HT1080 (cell line): ENCODE measurements around the gene BCAN. TPM values are rescaled to one million over a fixed set of nuclear protein-coding genes. Genes with fewer than 3 reads are reported as not detected.
A peak's percentile ranks its signal among the peaks of the same experiment; 100 is the strongest.

Experiments
- DNase-seq: peaks from one replicate; pipeline ENCODE4 v3.0.0-alpha.2; 2015; ENCODE audit warnings: low read depth
- total RNA-seq: library from RNA; depleted of rRNA; stranded (reverse); fragments of >200 nt; shearing (Covaris generic); gene quantifications from 2 replicates; pipeline ENCODE4 v1.2.3, GENCODE V29; 2014

BCAN gene
- total RNA-seq, 1 experiment from 2014 or later = 0.03 TPM

DNA sequence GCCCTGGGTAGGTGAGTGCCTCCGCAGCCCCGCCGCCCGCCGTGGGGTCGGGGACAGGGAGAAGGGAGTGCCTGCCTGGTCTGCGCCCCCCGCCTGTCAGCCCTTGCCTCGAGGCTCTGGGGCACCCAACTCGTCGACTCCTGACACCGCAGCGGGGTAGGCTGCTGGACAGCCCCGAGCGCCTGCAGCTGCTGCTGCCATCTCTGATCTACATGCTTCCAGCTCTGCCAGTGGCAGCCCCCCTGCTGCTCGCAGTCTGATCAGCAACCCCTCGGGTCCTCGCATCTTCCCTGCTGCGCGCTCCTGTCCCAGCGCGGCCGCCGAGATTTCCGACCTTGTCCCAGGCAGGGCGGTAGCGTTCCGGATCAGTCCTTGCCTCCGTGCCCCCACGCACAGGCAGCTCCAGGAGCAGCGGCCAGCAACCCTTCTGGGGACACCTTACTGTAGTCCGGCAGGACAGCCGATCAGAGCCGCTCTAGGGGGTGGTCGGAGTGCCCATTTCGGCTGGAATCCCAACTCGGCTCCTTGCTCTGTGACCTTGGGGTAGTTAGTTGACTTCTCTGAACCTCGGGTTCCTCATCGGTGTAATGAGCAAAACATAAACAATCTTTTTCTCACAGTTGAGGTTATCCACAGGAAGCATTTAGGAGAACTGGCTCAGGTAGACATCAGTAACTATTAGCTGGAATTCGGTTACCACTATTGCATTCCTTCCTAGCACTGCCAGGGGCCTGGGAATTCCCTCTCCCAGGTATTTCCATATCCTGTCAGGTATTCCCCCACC, 540 bp downstream of the BCAN start:
- DNase-seq = no peak

GRCh38 chr1:156643049-156643777, 1.3 kb downstream of the BCAN start:
- no peak for DNase-seq

- no peak for DNase-seq
These were observed 1.8 kb downstream of the BCAN start for GRCh38 chr1:156643778-156644092.

DNA sequence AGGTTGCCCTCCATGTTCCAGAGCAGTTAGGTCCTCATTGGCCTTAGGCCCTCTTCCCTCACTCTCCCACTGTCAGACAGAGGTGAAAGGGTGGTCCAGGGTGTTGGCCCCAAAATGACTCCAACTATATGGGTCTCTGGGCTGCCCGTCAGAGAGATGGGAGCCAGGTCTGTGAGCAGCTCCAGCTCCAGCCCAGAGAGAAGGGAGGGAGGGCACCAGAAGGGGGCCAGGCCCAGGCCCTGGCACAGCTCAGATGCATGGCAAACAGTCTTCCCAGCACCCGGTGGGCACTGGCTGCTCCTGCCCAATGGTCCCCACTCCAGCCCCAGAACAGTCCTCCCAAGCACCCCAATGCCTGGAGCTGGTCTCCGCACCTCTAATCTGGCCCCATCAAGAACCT, 2.2 kb downstream of the BCAN start:
- DNase-seq = no peak

DNA sequence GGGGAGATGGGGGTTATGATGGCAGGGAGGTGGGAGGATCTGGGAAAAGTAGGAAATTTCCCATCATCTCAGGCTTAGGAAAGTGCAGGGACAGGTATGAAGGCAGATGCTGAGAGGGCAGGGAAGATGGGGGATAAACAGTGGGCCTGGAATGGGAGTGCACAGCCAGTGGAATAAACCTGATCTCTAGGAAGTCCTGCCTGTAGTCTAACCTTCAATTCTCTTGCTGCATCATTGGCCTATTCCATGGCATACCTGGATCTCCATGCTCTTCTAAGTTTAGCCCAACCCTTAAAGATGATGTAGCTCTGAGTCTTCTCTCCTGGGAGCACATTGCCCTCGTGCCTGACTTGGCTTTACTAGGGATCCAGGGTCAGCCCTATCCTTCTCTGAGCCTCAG, 2.7 kb downstream of the BCAN start:
- no peak for DNase-seq

DNA sequence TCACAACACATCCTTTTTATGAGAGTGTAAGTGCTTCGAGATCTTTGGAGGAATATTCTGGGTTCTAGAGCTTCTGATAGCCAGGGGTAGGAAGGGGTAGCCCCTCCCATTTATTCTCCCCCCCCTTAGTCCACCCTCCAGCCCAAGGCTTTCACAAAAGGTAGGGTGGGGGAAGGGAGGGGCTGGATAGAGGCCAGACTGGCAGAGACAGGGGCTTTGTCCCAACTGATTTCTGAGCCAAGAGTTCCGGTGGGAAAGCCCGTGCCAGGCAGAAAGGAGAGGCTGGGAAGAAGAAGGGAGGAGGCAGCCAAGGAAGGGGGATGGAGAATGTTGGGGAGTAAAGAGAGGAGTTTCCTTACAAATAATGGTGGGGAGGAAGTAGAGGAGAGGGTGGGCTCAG, 3.1 kb downstream of the BCAN start:
- no peak for DNase-seq

DNA sequence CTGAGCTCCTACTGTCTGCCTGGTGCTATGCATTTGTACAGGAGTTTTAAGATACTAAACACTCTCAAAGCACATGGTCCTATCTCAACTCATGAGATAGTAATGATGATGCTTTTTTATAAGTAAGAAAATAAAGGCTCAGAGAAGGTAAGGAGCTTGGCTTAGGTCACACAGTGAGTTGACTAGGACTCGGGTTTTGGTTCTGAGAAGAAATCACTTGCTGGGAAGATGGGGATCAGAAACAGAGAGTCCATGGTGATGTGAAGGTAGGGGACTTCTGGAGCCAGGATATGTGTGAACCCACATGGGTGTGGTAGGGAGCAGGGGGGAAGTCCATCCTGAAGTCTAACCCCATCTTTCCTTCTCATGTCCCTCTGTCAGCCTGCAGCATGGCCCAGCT, 3.7 kb downstream of the BCAN start:
- no peak for DNase-seq

DNA sequence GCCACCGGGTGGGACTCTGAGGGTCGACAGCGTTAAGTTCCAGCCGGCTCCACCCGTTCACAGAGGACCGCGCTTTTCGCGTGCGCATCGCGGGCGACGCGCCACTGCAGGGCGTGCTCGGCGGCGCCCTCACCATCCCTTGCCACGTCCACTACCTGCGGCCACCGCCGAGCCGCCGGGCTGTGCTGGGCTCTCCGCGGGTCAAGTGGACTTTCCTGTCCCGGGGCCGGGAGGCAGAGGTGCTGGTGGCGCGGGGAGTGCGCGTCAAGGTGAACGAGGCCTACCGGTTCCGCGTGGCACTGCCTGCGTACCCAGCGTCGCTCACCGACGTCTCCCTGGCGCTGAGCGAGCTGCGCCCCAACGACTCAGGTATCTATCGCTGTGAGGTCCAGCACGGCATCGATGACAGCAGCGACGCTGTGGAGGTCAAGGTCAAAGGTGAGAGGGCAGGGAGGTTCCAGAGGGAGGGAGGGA, 4.9 kb downstream of the BCAN start:
- DNase-seq = no peak

- DNase-seq = no peak
These were observed 5.4 kb downstream of the BCAN start for GRCh38 chr1:156647351-156647750.

GRCh38 chr1:156648496-156648895, 6.6 kb downstream of the BCAN start:
- no peak for DNase-seq

DNA sequence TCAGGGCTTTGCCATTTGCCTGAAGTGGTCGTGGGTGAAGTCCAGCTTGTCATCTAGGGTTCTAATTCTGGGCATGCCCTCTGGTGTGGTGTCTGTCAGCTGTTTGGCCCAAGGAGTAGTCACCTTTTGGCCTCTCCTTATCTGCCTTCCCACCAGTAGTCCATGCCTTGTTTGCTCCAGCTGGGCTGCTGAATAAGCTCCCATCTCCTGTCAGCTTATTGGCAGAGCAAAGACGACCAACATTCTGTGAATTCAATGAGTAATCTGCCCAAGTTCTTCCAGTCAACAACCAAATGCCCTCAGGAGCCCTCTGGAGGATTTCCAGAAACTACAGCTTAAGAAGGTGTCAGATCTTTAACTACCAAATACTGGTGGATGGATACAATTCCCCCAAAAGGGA, 7.0 kb downstream of the BCAN start:
- DNase-seq = peak; percentile 45

DNA sequence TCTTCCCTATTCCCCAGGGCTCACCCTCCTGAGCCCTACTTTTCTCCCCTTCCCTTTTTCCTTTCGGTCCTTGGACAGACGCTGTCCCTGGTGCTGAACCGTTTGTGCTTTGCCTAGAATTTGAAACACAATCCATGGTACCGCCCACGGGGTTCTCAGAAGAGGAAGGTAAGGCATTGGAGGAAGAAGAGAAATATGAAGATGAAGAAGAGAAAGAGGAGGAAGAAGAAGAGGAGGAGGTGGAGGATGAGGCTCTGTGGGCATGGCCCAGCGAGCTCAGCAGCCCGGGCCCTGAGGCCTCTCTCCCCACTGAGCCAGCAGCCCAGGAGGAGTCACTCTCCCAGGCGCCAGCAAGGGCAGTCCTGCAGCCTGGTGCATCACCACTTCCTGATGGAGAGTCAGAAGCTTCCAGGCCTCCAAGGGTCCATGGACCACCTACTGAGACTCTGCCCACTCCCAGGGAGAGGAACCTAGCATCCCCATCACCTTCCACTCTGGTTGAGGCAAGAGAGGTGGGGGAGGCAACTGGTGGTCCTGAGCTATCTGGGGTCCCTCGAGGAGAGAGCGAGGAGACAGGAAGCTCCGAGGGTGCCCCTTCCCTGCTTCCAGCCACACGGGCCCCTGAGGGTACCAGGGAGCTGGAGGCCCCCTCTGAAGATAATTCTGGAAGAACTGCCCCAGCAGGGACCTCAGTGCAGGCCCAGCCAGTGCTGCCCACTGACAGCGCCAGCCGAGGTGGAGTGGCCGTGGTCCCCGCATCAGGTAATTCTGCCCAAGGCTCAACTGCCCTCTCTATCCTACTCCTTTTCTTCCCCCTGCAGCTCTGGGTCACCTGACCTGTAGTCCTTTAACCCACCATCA, 10.4 kb downstream of the BCAN start:
- no peak for DNase-seq

- no peak for DNase-seq
These were observed 11.1 kb downstream of the BCAN start for GRCh38 chr1:156652992-156653355.

- DNase-seq = no peak
These were observed 12.8 kb downstream of the BCAN start for GRCh38 chr1:156654700-156655099.

- DNase-seq = no peak
These were observed 13.4 kb downstream of the BCAN start for GRCh38 chr1:156655151-156655903.

DNA sequence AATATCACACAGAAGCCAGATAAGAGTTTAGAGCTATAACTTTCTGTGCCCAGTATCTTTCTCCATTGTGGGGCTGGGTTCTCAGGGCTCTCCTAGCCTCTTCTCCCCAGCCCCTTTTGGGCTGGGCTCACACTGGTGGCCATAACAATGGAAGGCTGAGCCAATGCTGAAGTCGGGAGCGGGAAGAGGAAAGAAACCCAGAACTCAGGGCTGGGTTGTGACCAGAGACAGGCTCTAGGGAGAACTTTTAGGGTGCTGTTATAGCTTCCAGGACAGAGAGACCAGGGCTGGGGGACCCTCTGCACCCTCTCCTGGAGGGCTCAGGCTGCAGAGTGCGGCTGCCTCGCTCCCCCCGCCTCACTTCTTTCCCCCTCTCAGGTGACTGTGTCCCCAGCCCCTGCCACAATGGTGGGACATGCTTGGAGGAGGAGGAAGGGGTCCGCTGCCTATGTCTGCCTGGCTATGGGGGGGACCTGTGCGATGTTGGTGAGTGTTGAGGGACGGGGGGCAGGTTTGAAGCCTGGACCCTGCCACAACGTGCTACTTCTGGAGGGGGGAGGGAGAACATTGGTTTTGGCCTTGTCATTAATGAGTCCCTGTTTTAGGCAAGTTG, 14.1 kb downstream of the BCAN start:
- no peak for DNase-seq

- DNase-seq = peak; percentile 44
These were observed 15.2 kb downstream of the BCAN start for GRCh38 chr1:156656806-156657740.

DNA sequence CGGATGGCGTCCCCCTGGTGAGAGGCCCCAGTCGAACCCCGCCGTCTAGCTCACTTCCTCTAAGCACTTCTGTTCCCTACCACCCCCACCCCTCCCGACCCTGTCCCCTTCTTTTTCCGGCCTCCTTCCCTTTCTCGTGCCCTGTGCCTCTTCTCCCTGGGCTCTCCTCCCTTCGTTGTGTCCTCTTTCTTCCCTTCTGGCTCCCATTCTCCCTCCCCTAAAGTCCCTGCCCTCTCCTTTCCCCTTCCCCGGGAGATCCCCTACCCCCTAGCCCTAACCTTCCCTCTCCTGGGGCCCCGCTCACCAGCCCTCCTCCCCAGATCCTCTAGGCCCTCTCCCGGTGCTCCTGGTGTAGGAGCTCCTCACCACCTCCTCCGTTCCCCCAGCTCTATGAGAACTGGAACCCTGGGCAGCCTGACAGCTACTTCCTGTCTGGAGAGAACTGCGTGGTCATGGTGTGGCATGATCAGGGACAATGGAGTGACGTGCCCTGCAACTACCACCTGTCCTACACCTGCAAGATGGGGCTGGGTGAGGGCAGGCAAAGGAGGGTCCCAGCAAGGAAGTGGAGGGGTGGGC, 15.9 kb downstream of the BCAN start:
- no peak for DNase-seq

- no peak for DNase-seq
These were observed 16.6 kb downstream of the BCAN start for GRCh38 chr1:156658496-156658895.
